Upper lobe of left lung (tissue), 6 donors: ENCODE measurements around the gene PLEKHA5. TPM values are rescaled to one million over a fixed set of nuclear protein-coding genes. Genes with fewer than 3 reads are reported as not detected.
"Not testable (repeated sequence)": the region's sequence is repeated elsewhere in the genome, so short reads cannot be mapped to it uniquely, and the experiment has no call there.

ENCODE experiments used
- ATAC-seq, 2 donors: fragments of 200-7000 bp; cut with Tn5 transposase; one replicate each; pipeline ENCODE4 v1.9.1; 2022; ENCODE audit warnings: mild to moderate bottlenecking in 2 of 2, moderate library complexity in 2 of 2; ENCODE audit not compliant: low FRiP score in 2 of 2
- DNase-seq, 2 donors: peaks; one replicate each; pipeline ENCODE4 v3.0.0-alpha.2; 2019 to 2020
- H3K27ac ChIP-seq, 4 donors: fragments of 200-600 bp; sonication (generic); one replicate each; pipeline ENCODE4 v1.5.1; 2016 to 2019
- H3K27me3 ChIP-seq, 4 donors: fragments of 200-600 bp; sonication (generic); one replicate each; pipeline ENCODE4 v1.5.1; 2017 to 2019
- H3K36me3 ChIP-seq, 4 donors: fragments of 200-600 bp; sonication (generic); one replicate each; pipeline ENCODE4 v1.5.1; 2016 to 2019
- H3K4me1 ChIP-seq, 4 donors: fragments of 200-600 bp; sonication (generic); one replicate each; pipeline ENCODE4 v1.5.1; 2018 to 2019
- H3K4me3 ChIP-seq, 4 donors: fragments of 200-600 bp; sonication (generic); one replicate each; pipeline ENCODE4 v1.5.1; 2017 to 2019; ENCODE audit warnings: mild to moderate bottlenecking in 2 of 4, moderate library complexity in 1 of 4
- H3K9me3 ChIP-seq, 4 donors: fragments of 200-600 bp; sonication (generic); one replicate each; pipeline ENCODE4 v1.5.1; 2018 to 2019
- CTCF ChIP-seq, 6 experiments: fragments of 450-650 bp in 4 of 6; fragments of 200-600 bp in 2 of 6; sonication (generic) in 2 of 6; IDR thresholded peaks; one replicate each; pipeline ENCODE4 v1.5.1; 2016 to 2019; ENCODE audit warnings: antibody characterized with exemption in 6 of 6
- EP300 ChIP-seq, 4 donors: sonication (generic); formaldehyde crosslinking; IDR thresholded peaks; one replicate each; pipeline ENCODE4 v1.5.1; 2017; ENCODE audit warnings: antibody characterized with exemption in 4 of 4, control low read depth in 2 of 4
- POLR2A ChIP-seq, 4 donors: fragments of 450-650 bp; IDR thresholded peaks; one replicate each; pipeline ENCODE4 v1.5.1; 2016 to 2017; ENCODE audit warnings: antibody characterized with exemption in 4 of 4, mild to moderate bottlenecking in 2 of 4
- POLR2AphosphoS5 ChIP-seq, 2 donors: sonication (generic); formaldehyde crosslinking; IDR thresholded peaks; one replicate each; pipeline ENCODE4 v1.5.1; 2017; ENCODE audit warnings: antibody characterized with exemption in 2 of 2
- WGBS, 2 donors: methylation state at CpG; one replicate each; pipeline ENCODE4 v1.1.5; 2017 to 2018; 5-methylcytosine and 5-hydroxymethylcytosine counted together
- total RNA-seq, 6 donors: library from RNA; depleted of rRNA in 4 of 6; stranded (reverse); fragments of >200 nt in 4 of 6; gene quantifications; one replicate each; pipeline versions ENCODE4 v1.1.0 to v1.2.1, GENCODE V29; 2016 to 2021
- donor health status: DM: no; HTN: no; CAD: no; lungs with moderate emphysema.
- donor health status: DM: no; HTN: yes; CAD: no; lungs with severe emphysema.

PLEKHA5 gene
- total RNA-seq, 6 donors from 2014 or later = 18.5 to 89.6 (median 25.9) TPM

DNA sequence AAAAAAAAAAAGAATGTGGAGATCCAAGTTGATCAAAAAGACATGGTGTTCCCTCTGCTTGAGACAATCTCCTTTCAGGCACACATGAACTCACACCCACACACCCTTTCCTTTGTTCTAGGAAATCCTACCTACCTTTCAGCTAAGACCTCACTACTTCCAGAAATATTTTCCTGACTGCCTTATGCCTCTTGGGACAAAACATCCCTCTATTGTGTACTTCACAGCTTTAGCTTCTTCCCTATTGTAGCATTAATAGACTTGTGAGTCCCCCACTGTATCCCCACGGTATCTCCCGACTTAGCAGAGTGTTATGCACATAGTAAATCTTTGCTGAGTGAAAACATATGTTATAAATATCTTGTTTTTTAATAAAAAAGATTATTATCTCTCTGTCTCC, 264.9 kb downstream of the PLEKHA5 start:
- 78 to 83% methylated on average over 2 of the region's 2 CpGs for WGBS, 2 donors
- TF ChIP-seq CTCF (IDR thresholded peaks at IDR 0.05) = no peak
- no peak for TF ChIP-seq EP300 (IDR thresholded peaks at IDR 0.05)
- TF ChIP-seq POLR2AphosphoS5 (IDR thresholded peaks at IDR 0.05) = no peak
- TF ChIP-seq POLR2A (IDR thresholded peaks at IDR 0.05) = no peak

GRCh38 chr12:19397534-19397933, 268.0 kb downstream of the PLEKHA5 start:
- DNase-seq (no peak), ATAC-seq (no peak)
- Histone ChIP-seq H3K27ac (no peak overlapping the region), H3K36me3 (no peaks in the 10 kb centered on the region), H3K4me3 (no peak overlapping the region), H3K4me1 (no peaks in the 10 kb centered on the region), H3K27me3 (no peaks in the 10 kb centered on the region), H3K9me3 (no peaks in the 10 kb centered on the region)
- 86 to 89% methylated on average over 4 of the region's 4 CpGs for WGBS, 2 donors
- TF ChIP-seq POLR2AphosphoS5 (IDR thresholded peaks at IDR 0.05) = no peak
- no peak for TF ChIP-seq CTCF (IDR thresholded peaks at IDR 0.05)
- no peak for TF ChIP-seq EP300 (IDR thresholded peaks at IDR 0.05)
- TF ChIP-seq POLR2A (IDR thresholded peaks at IDR 0.05) = no peak

More for the DNA sequence above, 264.9 kb downstream of the PLEKHA5 start:
- H3K36me3 ChIP-seq = no peaks in the 10 kb centered on the region
- H3K27me3 ChIP-seq = no peaks in the 10 kb centered on the region
- H3K9me3 ChIP-seq = no peaks in the 10 kb centered on the region
- no peaks in the 10 kb centered on the region for H3K4me1 ChIP-seq
- no peak overlapping the region for H3K27ac ChIP-seq
- DNase-seq (no peak), ATAC-seq (no peak)
- no peak overlapping the region for H3K4me3 ChIP-seq

DNA sequence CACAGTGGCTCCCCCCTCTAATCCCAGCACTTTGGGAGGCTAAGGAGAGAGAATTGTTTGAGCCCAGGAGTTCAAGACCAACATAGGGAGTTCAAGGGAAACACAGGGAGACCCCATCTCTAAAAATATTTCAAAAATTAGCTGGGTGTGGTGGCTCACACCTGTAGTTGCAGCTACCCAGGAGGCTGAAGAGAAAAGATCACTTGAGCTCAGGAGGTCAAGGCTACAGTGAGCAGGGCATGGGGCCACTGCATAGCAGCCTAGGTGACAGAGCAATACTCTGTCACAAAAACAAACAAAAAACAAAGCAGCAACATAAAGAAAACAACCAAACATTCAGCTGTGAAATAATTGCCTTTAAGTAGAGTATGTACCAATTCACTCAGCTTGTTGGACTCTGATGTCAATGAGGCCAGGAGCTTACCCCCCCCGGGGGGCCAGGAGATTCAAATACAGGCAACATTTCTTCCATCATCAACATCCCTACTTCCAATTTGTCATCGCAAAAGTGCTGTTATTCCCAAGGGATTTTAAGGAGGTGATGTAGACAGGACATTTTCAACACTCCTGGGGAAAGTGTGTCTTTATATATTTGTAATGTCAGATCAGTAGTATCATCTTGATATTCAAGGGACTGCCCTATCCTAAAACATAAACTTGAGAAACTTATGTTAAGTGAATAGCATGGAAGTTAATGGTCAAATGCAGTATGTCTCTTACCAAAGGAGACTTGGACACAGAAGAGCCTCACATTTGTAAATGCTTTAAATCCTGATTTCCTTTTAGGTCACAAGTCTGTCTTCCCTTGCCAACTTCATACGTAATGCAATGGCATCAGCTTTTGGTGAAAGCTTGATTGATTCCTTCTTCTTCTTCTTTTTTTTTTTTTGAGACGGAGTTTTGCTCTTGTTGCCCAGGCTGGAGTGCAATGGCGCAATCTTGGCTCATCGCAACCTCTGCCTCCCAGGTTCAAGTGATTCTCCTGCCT, 269.1 kb downstream of the PLEKHA5 start:
- 74 to 80% methylated on average over 6 of the region's 6 CpGs for WGBS, 2 donors
- no peak for DNase-seq
- peak in 1 of 2 donors; percentile 61 for ATAC-seq
- Histone ChIP-seq H3K4me1 (peaks cover 0 to 3% (median 0%) of the 10 kb centered on the region in 4 donors), H3K27me3 (no peaks in the 10 kb centered on the region), H3K36me3 (no peaks in the 10 kb centered on the region), H3K4me3 (no peak overlapping the region), H3K27ac (no peak overlapping the region), H3K9me3 (no peaks in the 10 kb centered on the region)
- TF ChIP-seq CTCF (IDR thresholded peaks at IDR 0.05) (no peak), EP300 (IDR thresholded peaks at IDR 0.05) (no peak), POLR2A (IDR thresholded peaks at IDR 0.05) (no peak), POLR2AphosphoS5 (IDR thresholded peaks at IDR 0.05) (no peak)

GRCh38 chr12:19400649-19401285, 271.2 kb downstream of the PLEKHA5 start:
- DNase-seq, H3K27me3 ChIP-seq, H3K27ac ChIP-seq, ATAC-seq, H3K36me3 ChIP-seq, H3K4me1 ChIP-seq, H3K9me3 ChIP-seq, H3K4me3 ChIP-seq: not testable (repeated sequence)
- 93 to 95% methylated on average over 9 of the region's 9 CpGs for WGBS, 2 donors

DNA sequence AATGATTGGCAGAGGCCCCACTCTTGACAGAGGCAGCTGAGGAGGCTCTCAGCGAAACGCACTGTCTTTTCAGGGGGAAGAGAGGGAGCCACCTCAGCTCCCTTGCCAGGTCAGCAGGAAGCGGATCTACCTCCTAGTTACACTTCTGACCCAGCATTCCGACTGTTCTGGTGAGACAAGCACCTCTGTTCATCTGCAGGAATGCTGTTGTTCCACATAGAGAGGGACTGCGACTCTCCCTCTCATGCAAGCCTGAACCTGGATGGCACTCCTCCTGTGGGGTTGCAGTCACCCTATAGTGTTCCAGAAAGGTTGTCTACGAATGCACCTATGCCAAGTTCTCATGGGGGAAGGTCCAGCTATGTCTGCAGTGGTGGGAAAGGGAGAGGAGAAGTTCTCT, 272.7 kb downstream of the PLEKHA5 start:
- no peak overlapping the region for H3K27ac ChIP-seq
- no peaks in the 10 kb centered on the region for H3K27me3 ChIP-seq
- ATAC-seq (no peak), DNase-seq (no peak)
- no peak overlapping the region for H3K4me3 ChIP-seq
- H3K36me3 ChIP-seq = no peaks in the 10 kb centered on the region
- TF ChIP-seq POLR2A (IDR thresholded peaks at IDR 0.05) = no peak
- no peak for TF ChIP-seq EP300 (IDR thresholded peaks at IDR 0.05)
- TF ChIP-seq CTCF (IDR thresholded peaks at IDR 0.05) = no peak
- TF ChIP-seq POLR2AphosphoS5 (IDR thresholded peaks at IDR 0.05) = no peak
- H3K9me3 ChIP-seq = no peaks in the 10 kb centered on the region
- peaks cover 0 to 3% (median 0%) of the 10 kb centered on the region in 4 donors for H3K4me1 ChIP-seq
- 82 to 86% methylated on average over 6 of the region's 6 CpGs for WGBS, 2 donors
